MCF 10A (cell line): Measurements from ENCODE around the gene WAC. TPM values are rescaled to one million over a fixed set of nuclear protein-coding genes. Genes with fewer than 3 reads are reported as not detected.
A peak's percentile ranks its signal among the peaks of the same experiment; 100 is the strongest.

Source experiments
- BruUV-seq: library from RNA; stranded (reverse); fragments of 400-500 nt; replicated peaks from 2 replicates; lab custom pipeline; 2021; lab: Mats Ljungman, UMichigan
- CTCF ChIA-PET: fragments of 300-600 bp; sonication (Branson Sonifier 250); formaldehyde crosslinking; extraction: SDS; loops from one replicate; lab custom pipeline; 2021; ENCODE audit warnings: antibody characterized with exemption, inconsistent platforms; lab: Yijun Ruan, JAX
- POLR2A ChIA-PET: fragments of 300-600, 350-650 bp; sonication (Branson Sonifier 250); formaldehyde crosslinking; extraction: SDS; loops from one replicate; lab custom pipeline; 2020; ENCODE audit warnings: antibody characterized with exemption, inconsistent platforms; lab: Yijun Ruan, JAX
- DNase-seq: peaks from one replicate; pipeline ENCODE4 v3.0.0-alpha.2; 2018; ENCODE audit not compliant: unreplicated experiment
- H3K27ac Mint-ChIP-seq: one replicate; pipeline ENCODE4 v1.8.0; 2022; ENCODE audit warnings: mild to moderate bottlenecking, low read depth, mixed read lengths; ENCODE audit not compliant: unreplicated experiment
- H3K27me3 Mint-ChIP-seq: one replicate; pipeline ENCODE4 v1.8.0; 2022; ENCODE audit warnings: mixed read lengths; ENCODE audit not compliant: insufficient read depth, unreplicated experiment
- H3K36me3 Mint-ChIP-seq: one replicate; pipeline ENCODE4 v1.8.0; 2022; ENCODE audit warnings: mild to moderate bottlenecking, moderate library complexity, mixed read lengths; ENCODE audit not compliant: insufficient read depth, unreplicated experiment
- H3K4me1 Mint-ChIP-seq: one replicate; pipeline ENCODE4 v1.8.0; 2022; ENCODE audit warnings: mixed read lengths; ENCODE audit not compliant: insufficient read depth, unreplicated experiment
- H3K4me3 Mint-ChIP-seq: one replicate; pipeline ENCODE4 v1.8.0; 2022; ENCODE audit warnings: mild to moderate bottlenecking, moderate library complexity, mixed read lengths; ENCODE audit not compliant: unreplicated experiment
- H3K9me3 Mint-ChIP-seq: one replicate; pipeline ENCODE4 v1.8.0; 2022; ENCODE audit warnings: mixed read lengths; ENCODE audit not compliant: unreplicated experiment
- CTCF ChIP-seq: fragments of 200-600 bp; IDR thresholded peaks from one replicate; pipeline ENCODE4 v1.8.0; 2022; ENCODE audit warnings: antibody characterized with exemption, mild to moderate bottlenecking; ENCODE audit not compliant: unreplicated experiment
- intact Hi-C: fragments of 100-400 bp; cut with micrococcal nuclease; formaldehyde crosslinking; loops from 2 replicates; pipeline ENCODE4 v1.14.1; 2022
- total RNA-seq: library from RNA; stranded (reverse); gene quantifications from 2 replicates; pipeline ENCODE4 v1.2.3, GENCODE V29; 2022

Gene WAC
- total RNA-seq, 1 experiment from 2014 or later = 155 TPM

- Mint-ChIP-seq H3K4me3 (no peak overlapping the region), H3K27ac (no peak overlapping the region), H3K4me1 (peaks cover 23% of the 10 kb centered on the region), H3K27me3 (no peaks in the 10 kb centered on the region), H3K36me3 (peaks cover 84% of the 10 kb centered on the region), H3K9me3 (no peaks in the 10 kb centered on the region)
- ChIA-PET POLR2A (no interaction called here), CTCF (no interaction called here)
- no peak for DNase-seq
- intact Hi-C loops = no loop called here
- no TSS peak for BruUV-seq
- no peak for TF ChIP-seq CTCF
These were observed 49.0 kb downstream of the WAC start for GRCh38 chr10:28581916-28582315.

- Mint-ChIP-seq H3K27ac (peak overlapping the region; percentile 42), H3K27me3 (no peaks in the 10 kb centered on the region), H3K36me3 (peaks cover 82% of the 10 kb centered on the region), H3K4me1 (peaks cover 32% of the 10 kb centered on the region), H3K9me3 (no peaks in the 10 kb centered on the region), H3K4me3 (no peak overlapping the region)
- intact Hi-C loops = no loop called here
- CTCF ChIA-PET = interaction anchor here (0.6 to 0.7 kb wide), 2 partner anchors 24 to 917 kb away, joined by 3 to 4 read pairs; no protein-coding TSS in a partner anchor
- POLR2A ChIA-PET = no interaction called here
- DNase-seq = no peak
- no peak for TF ChIP-seq CTCF
- BruUV-seq = no TSS peak
These were observed 52.2 kb downstream of the WAC start for GRCh38 chr10:28585076-28585475.

- BruUV-seq = no TSS peak
- H3K27ac Mint-ChIP-seq = no peak overlapping the region
- ChIA-PET CTCF (interaction anchor here (0.5 to 1.2 kb wide), 2 partner anchors 67 to 154 kb away, joined by 3 to 6 read pairs; no protein-coding TSS in a partner anchor), POLR2A (interaction anchor here (1.3 kb wide), 1 partner anchor 10 kb away, joined by 3 read pairs; no protein-coding TSS in a partner anchor)
- H3K9me3 Mint-ChIP-seq = no peaks in the 10 kb centered on the region
- DNase-seq = no peak
- no peak for TF ChIP-seq CTCF
- no peaks in the 10 kb centered on the region for H3K27me3 Mint-ChIP-seq
- H3K36me3 Mint-ChIP-seq = peaks cover 82% of the 10 kb centered on the region
- H3K4me1 Mint-ChIP-seq = peaks cover 30% of the 10 kb centered on the region
- intact Hi-C loops = no loop called here
- H3K4me3 Mint-ChIP-seq = no peak overlapping the region
These were observed 53.3 kb downstream of the WAC start for GRCh38 chr10:28586176-28586575.

- ChIA-PET POLR2A (interaction anchor here (0.7 to 1.2 kb wide), 3 partner anchors 25 to 338 kb away, joined by 3 to 6 read pairs (median 3); partner anchors contain the start of gene WAC), CTCF (interaction anchor here (0.6 to 1.2 kb wide), 2 partner anchors 156 to 157 kb away, joined by 3 to 6 read pairs; no protein-coding TSS in a partner anchor)
- H3K4me3 Mint-ChIP-seq = peak overlapping the region; percentile 19
- peaks cover 24% of the 10 kb centered on the region for H3K4me1 Mint-ChIP-seq
- H3K36me3 Mint-ChIP-seq = peaks cover 82% of the 10 kb centered on the region
- intact Hi-C loops = no loop called here
- no peak for TF ChIP-seq CTCF
- no peaks in the 10 kb centered on the region for H3K9me3 Mint-ChIP-seq
- no peaks in the 10 kb centered on the region for H3K27me3 Mint-ChIP-seq
- H3K27ac Mint-ChIP-seq = no peak overlapping the region
- BruUV-seq = no TSS peak
- peak; percentile 35 for DNase-seq
These were observed 54.5 kb downstream of the WAC start for GRCh38 chr10:28587270-28587969.
